ENCODE measurements around the gene PRKN.

Gene PRKN

GRCh38 chr6:162666246-162666645 lies 61.3 kb downstream of the PRKN start:
- no peak overlapping the region for H3K27ac ChIP-seq (replicated peaks)
- no peak for DNase-seq (ENCODE audit: low read depth in 1 of 2, low spot score in 1 of 2)
- TF ChIP-seq CTCF (IDR thresholded peaks at IDR 0.05; ENCODE audit: insufficient read depth, low read length) (no peak), REST (IDR thresholded peaks at IDR 0.05; ENCODE audit: insufficient replicate concordance, low read depth) (no peak), GABPA (IDR thresholded peaks at IDR 0.05; ENCODE audit: low read depth) (no peak), SPI1 (IDR thresholded peaks at IDR 0.05; ENCODE audit: borderline replicate concordance, low read depth) (no peak), POLR2AphosphoS5 (IDR thresholded peaks at IDR 0.05; ENCODE audit: low read depth) (no peak)
- no peak overlapping the region for H3K4me3 ChIP-seq (replicated peaks; ENCODE audit: insufficient read depth, low read length)
- H3K27me3 ChIP-seq (ENCODE audit: insufficient read depth, poor library complexity, severe bottlenecking) = no peaks in the 10 kb centered on the region

GRCh38 chr6:162653808-162654207 lies 73.8 kb downstream of the PRKN start:
- no peak for DNase-seq (ENCODE audit: low read depth in 1 of 2, low spot score in 1 of 2)
- H3K27ac ChIP-seq (replicated peaks) = no peak overlapping the region
- TF ChIP-seq REST (IDR thresholded peaks at IDR 0.05; ENCODE audit: insufficient replicate concordance, low read depth) (no peak), GABPA (IDR thresholded peaks at IDR 0.05; ENCODE audit: low read depth) (no peak), POLR2AphosphoS5 (IDR thresholded peaks at IDR 0.05; ENCODE audit: low read depth) (no peak), CTCF (IDR thresholded peaks at IDR 0.05; ENCODE audit: insufficient read depth, low read length) (no peak), SPI1 (IDR thresholded peaks at IDR 0.05; ENCODE audit: borderline replicate concordance, low read depth) (no peak)
- H3K4me3 ChIP-seq (replicated peaks; ENCODE audit: insufficient read depth, low read length) = no peak overlapping the region
- H3K27me3 ChIP-seq (ENCODE audit: insufficient read depth, poor library complexity, severe bottlenecking) = no peaks in the 10 kb centered on the region

GRCh38 chr6:162651505-162651904 lies 76.1 kb downstream of the PRKN start:
- no peaks in the 10 kb centered on the region for H3K27me3 ChIP-seq (ENCODE audit: insufficient read depth, poor library complexity, severe bottlenecking)
- H3K27ac ChIP-seq (replicated peaks) = no peak overlapping the region
- TF ChIP-seq REST (IDR thresholded peaks at IDR 0.05; ENCODE audit: insufficient replicate concordance, low read depth) (no peak), GABPA (IDR thresholded peaks at IDR 0.05; ENCODE audit: low read depth) (no peak)
- DNase-seq (ENCODE audit: low read depth in 1 of 2, low spot score in 1 of 2) = no peak
- no peak overlapping the region for H3K4me3 ChIP-seq (replicated peaks; ENCODE audit: insufficient read depth, low read length)

- no peak overlapping the region for H3K27ac ChIP-seq (replicated peaks)
- no peak overlapping the region for H3K4me3 ChIP-seq (replicated peaks; ENCODE audit: insufficient read depth, low read length)
- no peaks in the 10 kb centered on the region for H3K27me3 ChIP-seq (ENCODE audit: insufficient read depth, poor library complexity, severe bottlenecking)
- TF ChIP-seq GABPA (IDR thresholded peaks at IDR 0.05; ENCODE audit: low read depth) (no peak), SPI1 (IDR thresholded peaks at IDR 0.05; ENCODE audit: borderline replicate concordance, low read depth) (no peak), REST (IDR thresholded peaks at IDR 0.05; ENCODE audit: insufficient replicate concordance, low read depth) (no peak), CTCF (IDR thresholded peaks at IDR 0.05; ENCODE audit: insufficient read depth, low read length) (no peak), POLR2AphosphoS5 (IDR thresholded peaks at IDR 0.05; ENCODE audit: low read depth) (no peak)
- DNase-seq (ENCODE audit: low read depth in 1 of 2, low spot score in 1 of 2) = no peak
Observed at GRCh38 chr6:162649271-162649670, 78.3 kb downstream of the PRKN start.
